Lower leg skin (tissue), 4 donors: ENCODE results near the gene CABP7. TPM values are rescaled to one million over a fixed set of nuclear protein-coding genes. Genes with fewer than 3 reads are reported as not detected.
"Not testable (repeated sequence)": the region's sequence is repeated elsewhere in the genome, so short reads cannot be mapped to it uniquely, and the experiment has no call there.

Experiments used
- DNase-seq, 2 donors: peaks; one replicate each; pipeline ENCODE4 v3.0.0-alpha.2; 2019; ENCODE audit warnings: low spot score in 2 of 2
- H3K4me3 ChIP-seq: fragments of 200-600 bp; sonication (generic); 2 replicates; pipeline ENCODE4 v1.5.1; 2017; ENCODE audit warnings: mild to moderate bottlenecking, low read depth; ENCODE audit not compliant: poor library complexity, severe bottlenecking
- CTCF ChIP-seq, 3 donors: fragments of 450-650 bp; IDR thresholded peaks; one replicate each; pipeline ENCODE4 v1.5.1; 2016; ENCODE audit warnings: antibody characterized with exemption in 3 of 3, mild to moderate bottlenecking in 3 of 3, moderate library complexity in 2 of 3
- POLR2A ChIP-seq, 2 donors: fragments of 450-650 bp; IDR thresholded peaks; one replicate each; pipeline ENCODE4 v1.6.1; 2016 to 2017; ENCODE audit warnings: antibody characterized with exemption in 2 of 2, mild to moderate bottlenecking in 1 of 2, moderate library complexity in 1 of 2
- WGBS, 2 donors: methylation state at CpG; one replicate each; pipeline ENCODE4 v1.1.5; 2018; 5-methylcytosine and 5-hydroxymethylcytosine counted together
- intact Hi-C: fragments of 100-400 bp; cut with DNase I; formaldehyde crosslinking; loops from one replicate; pipeline ENCODE4 v1.15.0; 2023; ENCODE audit warnings: low total_unique reads
- total RNA-seq, 4 donors: library from RNA; depleted of rRNA; stranded (reverse); fragments of >200 nt; gene quantifications; one replicate each; pipeline ENCODE4 v1.1.0, GENCODE V29; 2016

CABP7 gene
- total RNA-seq, 4 donors from 2014 or later: not detected

DNA sequence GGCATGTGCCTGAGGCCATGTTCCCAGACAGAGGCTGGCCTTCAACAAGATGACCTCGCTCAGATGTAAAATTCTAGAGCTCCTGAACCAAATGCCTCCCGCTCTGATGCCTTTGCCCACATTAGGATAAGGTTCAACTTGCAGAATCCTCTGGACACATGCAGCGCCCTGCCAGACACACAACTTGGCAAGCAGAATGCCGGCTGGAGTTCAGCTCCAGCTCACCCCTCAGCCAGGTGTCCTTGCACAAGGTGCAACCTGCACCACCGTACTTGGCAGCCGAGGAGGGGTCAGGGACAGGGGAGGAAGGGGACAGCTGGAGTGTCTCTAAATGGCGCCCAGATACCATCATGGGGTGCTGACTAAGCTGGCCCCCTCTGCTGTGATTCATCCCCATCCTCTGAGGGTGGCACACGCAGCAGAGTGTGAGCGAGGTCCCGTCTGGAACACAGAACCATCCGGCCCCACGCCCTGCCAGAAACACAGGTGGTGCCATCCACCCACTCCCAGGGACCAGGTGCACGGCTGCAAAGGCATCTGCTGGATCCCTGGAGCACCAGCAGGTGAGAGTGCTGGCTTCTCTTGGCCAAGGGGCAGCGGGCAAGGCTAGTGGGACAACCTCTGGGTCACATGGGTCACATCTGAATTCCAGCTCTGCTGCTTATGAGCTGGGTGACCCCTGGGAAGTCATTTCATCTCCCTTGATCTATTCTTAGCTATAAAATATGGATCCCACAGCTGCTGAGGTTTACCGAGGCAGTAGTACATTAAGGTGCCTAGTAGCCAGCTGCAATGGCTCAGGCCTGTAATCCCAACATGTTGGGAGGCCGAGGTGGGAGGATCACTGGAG lies 34.2 kb downstream of the CABP7 start:
- no peak overlapping the region for H3K4me3 ChIP-seq
- 90% methylated on average over 12 to 16 of the region's 16 CpGs for WGBS, 2 donors
- DNase-seq: no peak
- TF ChIP-seq CTCF (IDR thresholded peaks at IDR 0.05): no peak
- TF ChIP-seq POLR2A (IDR thresholded peaks at IDR 0.05): no peak
- intact Hi-C loops: no loop called here

GRCh38 chr22:29754658-29755395 lies 35.0 kb downstream of the CABP7 start:
- intact Hi-C loops: not testable (repeated sequence)
- 89 to 91% methylated on average over 11 of the region's 11 CpGs for WGBS, 2 donors

DNA sequence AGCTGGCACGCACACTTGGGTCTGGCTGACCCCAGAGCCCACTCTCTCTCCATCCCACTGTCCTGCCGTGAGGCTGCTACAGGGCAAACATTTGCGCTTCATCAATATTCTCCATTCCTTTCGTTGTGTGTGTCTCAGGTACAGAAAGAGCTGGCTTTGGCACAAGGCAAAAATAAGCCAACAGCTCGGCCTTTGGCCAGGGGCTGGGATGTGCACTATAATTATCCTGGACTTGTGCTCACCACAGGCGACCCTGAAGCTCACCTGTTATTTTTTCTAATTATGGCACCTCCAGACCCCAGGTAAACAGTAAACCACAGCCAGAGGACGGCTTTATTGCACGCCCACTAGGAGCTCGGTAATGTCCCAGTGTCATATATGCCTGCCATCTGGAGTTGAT lies 36.1 kb downstream of the CABP7 start:
- 91 to 94% methylated on average over 9 of the region's 9 CpGs for WGBS, 2 donors
- no peak for TF ChIP-seq POLR2A (IDR thresholded peaks at IDR 0.05)
- TF ChIP-seq CTCF (IDR thresholded peaks at IDR 0.05): no peak
- intact Hi-C loops: no loop called here

More at GRCh38 chr22:29754658-29755395, 35.0 kb downstream of the CABP7 start:
- not testable (repeated sequence) for DNase-seq, H3K4me3 ChIP-seq

DNA sequence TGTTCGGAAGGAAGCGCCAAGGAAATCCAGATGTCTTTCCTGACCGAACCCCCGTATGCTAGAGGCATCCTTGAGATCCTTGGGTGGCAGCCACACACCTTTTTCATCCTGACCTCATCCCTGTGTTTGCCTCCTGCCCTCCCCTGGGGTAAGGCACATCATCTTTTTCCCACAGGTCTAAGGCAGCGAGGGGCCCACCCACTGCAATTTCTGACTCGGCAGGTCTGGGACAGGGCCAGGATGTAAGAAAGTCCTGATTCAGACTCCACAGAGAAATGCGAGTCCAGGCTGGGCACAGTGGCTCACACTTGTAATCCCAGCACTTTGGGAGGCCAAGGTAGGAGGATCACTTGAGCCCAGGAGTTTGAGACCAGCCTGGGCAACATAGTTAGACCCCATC lies 36.5 kb downstream of the CABP7 start:
- 68 to 69% methylated on average over 7 of the region's 7 CpGs for WGBS, 2 donors
- H3K4me3 ChIP-seq: no peak overlapping the region
- intact Hi-C loops: no loop called here
- DNase-seq: no peak
- TF ChIP-seq CTCF (IDR thresholded peaks at IDR 0.05) (no peak), POLR2A (IDR thresholded peaks at IDR 0.05) (no peak)

More for the DNA sequence above, 36.1 kb downstream of the CABP7 start:
- no peak for DNase-seq
- H3K4me3 ChIP-seq: no peak overlapping the region

DNA sequence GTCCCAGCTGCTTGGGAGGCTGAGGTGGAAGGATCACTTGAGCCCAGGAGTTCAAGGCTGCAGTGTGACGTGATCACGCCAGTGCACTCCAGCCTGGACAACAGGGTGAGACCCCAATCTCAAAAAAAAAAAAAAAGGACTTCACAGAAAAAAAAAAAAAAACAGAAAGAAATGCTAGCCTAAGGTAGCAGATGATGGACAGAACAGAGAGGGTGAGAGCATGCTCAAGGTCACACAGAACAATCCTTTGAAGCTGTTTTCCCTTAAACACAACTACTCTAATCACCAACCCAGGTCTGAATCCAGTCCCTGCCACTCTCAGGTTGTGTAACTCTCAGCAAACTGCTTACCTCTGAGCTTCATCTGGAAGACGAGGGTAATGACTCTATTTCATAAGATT lies 37.3 kb downstream of the CABP7 start:
- TF ChIP-seq POLR2A (IDR thresholded peaks at IDR 0.05) (no peak), CTCF (IDR thresholded peaks at IDR 0.05) (no peak)
- no peak for DNase-seq
- H3K4me3 ChIP-seq: no peak overlapping the region
- intact Hi-C loops: no loop called here
- 82 to 88% methylated on average over 3 of the region's 3 CpGs for WGBS, 2 donors

DNA sequence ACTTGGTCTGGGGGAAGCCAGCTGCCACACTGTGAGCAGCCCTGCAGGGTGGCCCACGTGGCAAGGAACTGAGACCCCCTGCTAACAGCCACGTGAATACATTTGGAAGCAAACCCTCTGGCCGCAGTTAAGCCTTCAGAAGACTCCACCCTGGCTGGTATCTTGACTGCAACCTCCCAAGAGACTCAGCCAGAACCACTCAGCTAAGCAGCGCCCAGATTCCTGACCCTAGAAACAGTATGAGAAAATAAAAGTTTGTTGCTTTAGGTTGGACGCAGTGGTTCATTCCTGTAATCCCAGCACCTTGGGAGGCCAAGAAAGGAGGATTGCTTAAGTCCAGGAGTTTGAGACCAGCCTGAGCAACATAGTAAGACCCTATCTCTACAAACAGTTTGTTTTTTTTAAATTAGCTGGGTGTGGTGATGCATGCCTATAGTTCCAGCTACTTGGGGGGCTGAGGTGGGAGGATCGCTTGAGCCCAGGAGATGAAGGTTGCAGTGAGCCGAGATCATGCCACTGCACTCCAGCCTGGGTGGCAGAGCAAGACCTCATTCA lies 38.3 kb downstream of the CABP7 start:
- no peak for DNase-seq
- H3K4me3 ChIP-seq: no peak overlapping the region
- WGBS, 2 donors: 67 to 76% methylated on average over 7 of the region's 7 CpGs
- intact Hi-C loops: no loop called here
- TF ChIP-seq POLR2A (IDR thresholded peaks at IDR 0.05): no peak
- no peak for TF ChIP-seq CTCF (IDR thresholded peaks at IDR 0.05)
